CD4-positive, alpha-beta memory T cell (primary cell): ENCODE measurements around the gene UHRF1. TPM values are rescaled to one million over a fixed set of nuclear protein-coding genes. Genes with fewer than 3 reads are reported as not detected.

Source experiments
- CTCF ChIA-PET: fragments of 350-600 bp; sonication (Branson Sonifier 250); formaldehyde crosslinking; loops from one replicate; lab custom pipeline; 2021; ENCODE audit warnings: inconsistent platforms; ENCODE audit not compliant: partially characterized antibody; lab: Charles Lee
- POLR2A ChIA-PET: fragments of 350-600 bp; sonication (Branson Sonifier 250); formaldehyde crosslinking; loops from one replicate; lab custom pipeline; 2021; ENCODE audit not compliant: partially characterized antibody; lab: Charles Lee
- DNase-seq, 5 donors: peaks; one replicate each; pipeline versions ENCODE4 v3.0.0 to v3.0.0-alpha.2; 2020 to 2022; ENCODE audit warnings: mixed read lengths in 1 of 5
- H3K27ac ChIP-seq: one replicate; pipeline ENCODE4 v1.7.0; 2013; ENCODE audit warnings: low read depth, low read length
- H3K27me3 ChIP-seq: 2 replicates; pipeline ENCODE4 v1.7.0; 2013; ENCODE audit warnings: mild to moderate bottlenecking, low read length, moderate library complexity; ENCODE audit not compliant: insufficient read depth
- H3K36me3 ChIP-seq: 2 replicates; pipeline ENCODE4 v1.7.0; 2013; ENCODE audit warnings: mild to moderate bottlenecking, low read length, moderate library complexity; ENCODE audit not compliant: insufficient read depth
- H3K4me1 ChIP-seq: 2 replicates; pipeline ENCODE4 v1.7.0; 2013; ENCODE audit warnings: mild to moderate bottlenecking, low read length, moderate library complexity; ENCODE audit not compliant: insufficient read depth
- H3K4me3 ChIP-seq, 2 donors: one replicate each; pipeline ENCODE4 v1.7.0; 2013; ENCODE audit warnings: low read length in 2 of 2, mild to moderate bottlenecking in 1 of 2
- H3K9me3 ChIP-seq, 2 donors: one replicate each; pipeline ENCODE4 v1.7.0; 2013; ENCODE audit warnings: low read length in 2 of 2, control low read depth in 1 of 2; ENCODE audit not compliant: control insufficient read depth in 1 of 2
- H3K27ac Mint-ChIP-seq, 7 donors: one replicate each; pipeline ENCODE4 v1.8.0; 2020 to 2021; ENCODE audit warnings: mixed read lengths in 7 of 7, mild to moderate bottlenecking in 6 of 7, inconsistent platforms in 3 of 7, moderate library complexity in 3 of 7
- H3K27me3 Mint-ChIP-seq, 2 donors: one replicate each; pipeline ENCODE4 v1.8.0; 2020 to 2021; ENCODE audit warnings: mixed read lengths in 2 of 2
- H3K36me3 Mint-ChIP-seq, 2 donors: one replicate each; pipeline ENCODE4 v1.8.0; 2020 to 2021; ENCODE audit warnings: mixed read lengths in 2 of 2, inconsistent platforms in 1 of 2, mild to moderate bottlenecking in 1 of 2
- H3K4me1 Mint-ChIP-seq, 4 donors: one replicate each; pipeline ENCODE4 v1.8.0; 2020 to 2021; ENCODE audit warnings: mixed read lengths in 4 of 4, mild to moderate bottlenecking in 1 of 4
- H3K4me3 Mint-ChIP-seq, 8 donors: one replicate each; pipeline ENCODE4 v1.8.0; 2020 to 2021; ENCODE audit warnings: mixed read lengths in 8 of 8, mild to moderate bottlenecking in 7 of 8, moderate library complexity in 6 of 8, inconsistent platforms in 3 of 8
- H3K9me3 Mint-ChIP-seq, 8 donors: one replicate each; pipeline ENCODE4 v1.8.0; 2020 to 2021; ENCODE audit warnings: mixed read lengths in 8 of 8, mild to moderate bottlenecking in 5 of 8, inconsistent platforms in 3 of 8, moderate library complexity in 1 of 8
- intact Hi-C: fragments of 100-400 bp; cut with micrococcal nuclease; formaldehyde crosslinking; loops from one replicate; pipeline ENCODE4 v1.15.1; 2023
- polyA plus RNA-seq, 2 donors: library from polyadenylated mRNA; unstranded; fragments of 300-500 nt; fragmentation: Illumina TruSeq; gene quantifications; one replicate each; pipeline ENCODE4 v1.2.3, GENCODE V29; 2021
- total RNA-seq, 2 experiments: library from RNA; stranded (reverse); gene quantifications; one replicate each; pipeline ENCODE4 v1.2.3, GENCODE V29; 2021

UHRF1 gene
- total and polyA plus RNA-seq, 4 experiments from 2014 or later = 0.11 to 0.22 (median 0.15) TPM; not detected in 1

DNA sequence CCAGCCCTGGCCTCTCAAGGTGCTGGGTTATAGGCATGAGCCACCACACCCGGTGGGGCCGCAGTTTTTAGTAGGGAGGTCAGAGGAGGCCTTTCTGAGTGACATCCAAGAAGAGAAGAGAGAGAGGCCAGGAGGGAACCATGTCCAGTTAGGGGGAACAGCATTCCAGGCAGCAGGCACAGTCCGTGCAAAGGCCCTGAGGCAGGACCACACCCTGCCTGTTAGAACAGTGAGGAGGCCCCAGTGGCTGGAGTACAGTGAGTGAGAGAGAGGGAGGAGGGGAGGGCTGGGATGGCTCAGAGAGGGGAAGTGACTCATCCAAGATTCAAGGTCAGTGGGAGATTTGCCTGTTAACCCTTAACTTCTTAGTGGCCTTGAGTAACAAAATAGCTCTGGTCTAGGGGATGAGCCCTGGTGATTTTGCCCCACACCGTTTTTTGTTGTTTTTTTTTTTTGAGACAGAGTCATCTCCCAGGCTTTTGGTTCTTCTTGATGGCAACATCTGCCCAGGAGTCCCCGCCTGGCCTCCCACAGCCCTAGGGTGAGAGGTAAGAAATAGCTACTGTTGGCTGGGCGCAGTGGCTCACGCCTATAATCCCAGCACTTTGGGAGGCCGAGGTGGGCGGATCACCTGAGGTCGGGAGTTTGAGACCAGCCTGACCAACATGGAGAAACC is 39.1 kb upstream of the UHRF1 start:
- Mint-ChIP-seq H3K27ac (no peak overlapping the region), H3K9me3 (peaks cover 0 to 3% (median 0%) of the 10 kb centered on the region in 8 donors), H3K36me3 (no peaks in the 10 kb centered on the region), H3K4me1 (peaks cover 9 to 23% (median 14%) of the 10 kb centered on the region in 4 donors), H3K4me3 (no peak overlapping the region), H3K27me3 (peaks cover 2 to 4% of the 10 kb centered on the region in 2 donors)
- Histone ChIP-seq H3K27ac (no peak overlapping the region), H3K4me1 (peaks cover 10% of the 10 kb centered on the region), H3K4me3 (no peak overlapping the region), H3K36me3 (no peaks in the 10 kb centered on the region), H3K27me3 (no peaks in the 10 kb centered on the region), H3K9me3 (no peaks in the 10 kb centered on the region)
- no peak for DNase-seq
- ChIA-PET CTCF (interaction anchor here (0.7 to 10.8 kb wide), 7 partner anchors 11 to 161 kb away, joined by 3 to 225 read pairs (median 3); partner anchors contain the start of gene FEM1A), POLR2A (no interaction called here)
- intact Hi-C loops = no loop called here

DNA sequence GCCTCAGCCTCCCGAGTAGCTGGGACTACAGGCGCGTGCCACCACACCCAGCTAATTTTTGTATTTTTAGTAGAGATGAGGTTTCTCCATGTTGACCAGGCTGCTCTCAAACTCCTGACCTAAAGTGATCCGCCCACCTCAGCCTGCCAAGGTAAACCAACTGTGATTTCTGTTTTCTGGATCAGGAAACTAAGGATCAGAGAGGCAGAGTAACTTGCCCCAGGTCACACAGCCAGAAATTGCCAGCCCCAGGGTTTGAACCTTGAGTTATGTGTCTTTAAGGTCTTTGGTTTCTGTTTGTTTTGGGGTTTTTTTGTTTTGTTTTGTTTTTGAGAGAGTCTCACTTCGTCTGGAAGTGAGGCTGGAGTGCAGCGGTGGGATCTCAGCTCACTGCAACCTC is 37.6 kb upstream of the UHRF1 start:
- no peak overlapping the region for H3K27ac ChIP-seq
- no peak for DNase-seq
- peaks cover 0 to 3% (median 0%) of the 10 kb centered on the region in 8 donors for H3K9me3 Mint-ChIP-seq
- ChIA-PET CTCF (interaction anchor here (1.0 to 10.8 kb wide), 7 partner anchors 20 to 160 kb away, joined by 3 to 225 read pairs (median 7); no protein-coding TSS in a partner anchor), POLR2A (interaction anchor here (2.0 to 2.4 kb wide), 2 partner anchors 40 to 43 kb away, joined by 7 to 11 read pairs; no protein-coding TSS in a partner anchor)
- no peak overlapping the region for H3K27ac Mint-ChIP-seq
- H3K36me3 Mint-ChIP-seq = no peaks in the 10 kb centered on the region
- H3K27me3 Mint-ChIP-seq = peaks cover 2 to 4% of the 10 kb centered on the region in 2 donors
- H3K36me3 ChIP-seq = no peaks in the 10 kb centered on the region
- H3K4me3 Mint-ChIP-seq = no peak overlapping the region
- peaks cover 3 to 17% (median 9%) of the 10 kb centered on the region in 4 donors for H3K4me1 Mint-ChIP-seq
- H3K9me3 ChIP-seq = no peaks in the 10 kb centered on the region
- H3K4me3 ChIP-seq = no peak overlapping the region
- intact Hi-C loops = loop anchor here (1.0 kb wide), 1 partner anchor 40 kb away; no protein-coding TSS in a partner anchor
- H3K4me1 ChIP-seq = peaks cover 8% of the 10 kb centered on the region
- no peaks in the 10 kb centered on the region for H3K27me3 ChIP-seq

DNA sequence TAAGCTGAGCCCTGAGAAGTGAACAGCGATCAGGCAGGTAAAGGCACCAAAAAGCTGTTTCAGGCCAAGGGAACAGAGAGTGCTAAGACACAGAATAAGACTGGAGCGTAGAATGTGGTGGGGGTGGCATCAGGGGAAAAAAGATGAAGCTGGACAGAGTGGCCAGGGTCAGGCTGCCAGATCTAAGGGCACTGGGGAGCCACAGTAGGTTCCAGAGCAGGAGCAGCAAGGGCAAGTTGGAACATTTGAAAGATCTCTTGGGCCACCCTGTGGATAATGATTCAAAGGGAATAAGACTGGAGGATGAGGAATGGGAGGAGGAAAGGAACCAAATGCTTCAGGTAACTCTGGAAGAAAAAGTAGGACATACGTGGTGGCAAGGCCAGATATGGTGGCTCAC is 35.4 kb upstream of the UHRF1 start:
- no peak overlapping the region for H3K4me3 Mint-ChIP-seq
- DNase-seq = no peak
- H3K27ac ChIP-seq = no peak overlapping the region
- peaks cover 0 to 3% (median 0%) of the 10 kb centered on the region in 8 donors for H3K9me3 Mint-ChIP-seq
- H3K27me3 Mint-ChIP-seq = peaks cover 2 to 4% of the 10 kb centered on the region in 2 donors
- no peaks in the 10 kb centered on the region for H3K36me3 Mint-ChIP-seq
- no peaks in the 10 kb centered on the region for H3K36me3 ChIP-seq
- H3K9me3 ChIP-seq = no peaks in the 10 kb centered on the region
- POLR2A ChIA-PET = interaction anchor here (1.1 to 2.0 kb wide), 3 partner anchors 40 to 159 kb away, joined by 3 to 11 read pairs (median 3); partner anchors contain the start of gene KDM4B
- H3K4me1 ChIP-seq = no peaks in the 10 kb centered on the region
- intact Hi-C loops = no loop called here
- no peak overlapping the region for H3K4me3 ChIP-seq
- H3K27ac Mint-ChIP-seq = no peak overlapping the region
- CTCF ChIA-PET = interaction anchor here (1.3 to 10.8 kb wide), 6 partner anchors 18 to 157 kb away, joined by 3 to 225 read pairs (median 8); no protein-coding TSS in a partner anchor
- peaks cover 3 to 5% (median 4%) of the 10 kb centered on the region in 4 donors for H3K4me1 Mint-ChIP-seq
- no peaks in the 10 kb centered on the region for H3K27me3 ChIP-seq

DNA sequence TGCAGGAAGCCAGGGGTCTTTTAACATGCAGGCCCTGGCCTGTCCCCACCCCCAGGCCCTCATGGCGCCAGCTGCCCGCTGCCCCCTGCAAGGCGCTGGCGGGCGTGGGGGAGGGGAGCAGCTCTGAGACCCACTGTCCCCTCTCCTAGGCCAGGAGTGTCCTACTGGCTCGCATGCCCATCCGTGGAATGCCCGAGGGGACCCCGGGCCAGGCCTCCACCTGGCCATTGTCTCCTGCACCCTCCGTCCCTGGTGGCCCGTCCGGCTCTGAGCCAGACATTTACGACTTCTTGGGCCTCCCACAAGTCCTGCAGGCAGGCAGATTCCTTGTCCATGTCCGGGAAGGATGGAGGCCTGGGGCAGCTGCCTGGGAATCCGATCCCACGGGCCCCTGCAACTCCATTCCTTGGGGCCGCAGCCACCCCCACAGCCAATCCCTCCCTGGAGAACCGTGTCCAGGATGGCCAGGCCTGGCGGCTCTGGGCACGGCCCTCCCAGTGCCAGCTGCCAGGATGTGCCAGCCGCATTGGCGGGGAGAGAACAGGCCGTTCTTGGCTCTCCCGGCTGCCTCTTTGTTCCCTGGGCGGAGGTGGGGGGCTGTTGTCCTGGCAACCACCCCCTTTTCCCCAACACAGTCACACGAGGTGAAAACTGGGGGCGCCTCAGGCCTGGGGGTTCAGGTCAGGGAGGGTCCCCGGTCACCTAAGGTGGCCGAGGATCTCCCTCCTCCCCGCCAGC is 31.4 kb upstream of the UHRF1 start:
- Mint-ChIP-seq H3K9me3 (peaks cover 0 to 3% (median 0%) of the 10 kb centered on the region in 8 donors), H3K4me3 (no peak overlapping the region), H3K36me3 (no peaks in the 10 kb centered on the region), H3K27ac (no peak overlapping the region), H3K27me3 (no peaks in the 10 kb centered on the region), H3K4me1 (peaks cover 0 to 5% (median 0%) of the 10 kb centered on the region in 4 donors)
- Histone ChIP-seq H3K4me1 (no peaks in the 10 kb centered on the region), H3K36me3 (no peaks in the 10 kb centered on the region), H3K9me3 (no peaks in the 10 kb centered on the region), H3K4me3 (no peak overlapping the region), H3K27ac (no peak overlapping the region), H3K27me3 (no peaks in the 10 kb centered on the region)
- POLR2A ChIA-PET = interaction anchor here (1.2 kb wide), 1 partner anchor 11 kb away, joined by 3 read pairs; the partner anchor contains the start of gene PLIN3
- no peak for DNase-seq
- CTCF ChIA-PET = no interaction called here
- intact Hi-C loops = no loop called here

DNA sequence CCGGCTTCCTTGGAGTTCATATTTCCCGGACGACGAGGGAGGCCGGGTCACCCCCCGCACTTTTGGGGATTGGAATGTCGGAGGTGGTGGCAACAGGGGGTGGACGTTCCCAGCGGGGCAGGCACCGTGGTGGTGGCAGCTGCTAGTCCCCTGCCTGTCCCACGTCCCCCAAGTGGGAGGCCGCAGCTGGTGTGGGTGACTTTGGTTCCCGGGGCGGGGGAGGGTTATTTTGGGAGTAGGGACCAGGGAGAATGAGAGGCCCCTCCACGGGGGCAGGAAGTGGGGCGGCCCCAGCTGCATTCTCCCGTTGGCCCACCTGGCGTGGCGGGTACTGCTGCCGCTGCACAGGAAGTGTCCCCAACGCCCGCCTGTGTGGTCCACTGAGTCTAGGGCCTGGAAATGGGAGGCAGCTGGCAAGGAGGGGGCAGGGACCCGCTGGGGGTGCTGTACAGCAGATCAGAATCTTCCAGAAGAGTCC is 30.8 kb upstream of the UHRF1 start:
- no peak overlapping the region for H3K4me3 Mint-ChIP-seq
- no peaks in the 10 kb centered on the region for H3K4me1 ChIP-seq
- no peaks in the 10 kb centered on the region for H3K27me3 ChIP-seq
- no peaks in the 10 kb centered on the region for H3K27me3 Mint-ChIP-seq
- H3K9me3 ChIP-seq = no peaks in the 10 kb centered on the region
- CTCF ChIA-PET = interaction anchor here (1.3 kb wide), 1 partner anchor 33 kb away, joined by 3 read pairs; no protein-coding TSS in a partner anchor
- intact Hi-C loops = no loop called here
- H3K9me3 Mint-ChIP-seq = peaks cover 0 to 3% (median 0%) of the 10 kb centered on the region in 8 donors
- no peak for DNase-seq
- H3K36me3 ChIP-seq = no peaks in the 10 kb centered on the region
- no peaks in the 10 kb centered on the region for H3K36me3 Mint-ChIP-seq
- no peak overlapping the region for H3K27ac ChIP-seq
- no peak overlapping the region for H3K4me3 ChIP-seq
- POLR2A ChIA-PET = interaction anchor here (1.2 kb wide), 1 partner anchor 11 kb away, joined by 3 read pairs; the partner anchor contains the start of gene PLIN3
- H3K4me1 Mint-ChIP-seq = peaks cover 0 to 3% (median under 1%) of the 10 kb centered on the region in 4 donors
- no peak overlapping the region for H3K27ac Mint-ChIP-seq

DNA sequence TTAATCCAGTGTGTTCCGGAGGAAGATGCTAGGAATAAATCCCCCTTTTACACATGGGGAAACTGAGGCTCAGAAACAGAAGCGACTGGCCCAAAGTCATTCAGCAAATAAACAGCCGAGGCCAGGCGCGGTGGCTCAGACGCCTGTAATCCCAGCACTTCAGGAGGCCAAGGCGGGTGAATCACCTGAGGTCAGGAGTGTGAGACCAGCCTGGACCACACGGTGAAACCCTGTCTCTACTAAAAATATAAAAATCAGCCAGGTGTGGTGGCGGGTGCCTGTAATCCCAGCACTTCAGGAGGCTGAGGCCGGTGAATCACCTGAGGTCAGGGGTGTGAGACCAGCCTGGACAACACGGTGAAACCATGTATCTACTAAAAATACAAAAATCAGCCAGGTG is 30.3 kb upstream of the UHRF1 start:
- H3K36me3 ChIP-seq = no peaks in the 10 kb centered on the region
- Mint-ChIP-seq H3K27me3 (no peaks in the 10 kb centered on the region), H3K27ac (no peak overlapping the region), H3K36me3 (no peaks in the 10 kb centered on the region), H3K9me3 (peaks cover 0 to 2% (median 0%) of the 10 kb centered on the region in 8 donors), H3K4me1 (peaks cover 0 to 2% (median under 1%) of the 10 kb centered on the region in 4 donors), H3K4me3 (no peak overlapping the region)
- no peak for DNase-seq
- H3K9me3 ChIP-seq = no peaks in the 10 kb centered on the region
- H3K27ac ChIP-seq = no peak overlapping the region
- ChIA-PET POLR2A (interaction anchor here (1.2 kb wide), 1 partner anchor 12 kb away, joined by 3 read pairs; the partner anchor contains the start of gene PLIN3), CTCF (interaction anchor here (0.9 to 1.3 kb wide), 2 partner anchors 33 to 70 kb away, joined by 3 to 4 read pairs; no protein-coding TSS in a partner anchor)
- no peaks in the 10 kb centered on the region for H3K4me1 ChIP-seq
- intact Hi-C loops = no loop called here
- no peaks in the 10 kb centered on the region for H3K27me3 ChIP-seq
- no peak overlapping the region for H3K4me3 ChIP-seq
